Choroid plexus epithelial cell (primary cell): ENCODE data around the gene OR2V2.

ENCODE experiments used
- DNase-seq: peaks from one replicate; pipeline ENCODE4 v3.0.0-alpha.2; 2010; ENCODE audit warnings: low read depth
- H3K4me3 ChIP-seq: 2 replicates; pipeline ENCODE4 v1.5.1; 2011; ENCODE audit warnings: low read depth, mild to moderate bottlenecking, control low read depth, low read length, moderate library complexity
- CTCF ChIP-seq: conservative IDR thresholded peaks from 2 replicates; pipeline ENCODE4 v1.5.1; 2011; ENCODE audit warnings: low read depth, mild to moderate bottlenecking, control low read depth, inconsistent platforms, low read length, moderate library complexity

Gene OR2V2

GRCh38 chr5:181186986-181187499 lies 39.7 kb downstream of the OR2V2 start:
- peak overlapping the region; percentile 57 for H3K4me3 ChIP-seq

GRCh38 chr5:181187500-181188213 lies 40.3 kb downstream of the OR2V2 start:
- TF ChIP-seq CTCF = peak; percentile 46
- H3K4me3 ChIP-seq = peak overlapping the region; percentile 57
- DNase-seq = peak; percentile 84

More at GRCh38 chr5:181186986-181187499, 39.7 kb downstream of the OR2V2 start:
- TF ChIP-seq CTCF = no peak
- no peak for DNase-seq

GRCh38 chr5:181188700-181189362 lies 41.4 kb downstream of the OR2V2 start:
- peak; percentile 18 for TF ChIP-seq CTCF
- DNase-seq = peak; percentile 79

GRCh38 chr5:181189363-181189961 lies 42.1 kb downstream of the OR2V2 start:
- H3K4me3 ChIP-seq = peak overlapping the region; percentile 83
- no peak for TF ChIP-seq CTCF
- peak; percentile 50 for DNase-seq

More at GRCh38 chr5:181188700-181189362, 41.4 kb downstream of the OR2V2 start:
- peak overlapping the region; percentile 83 for H3K4me3 ChIP-seq

GRCh38 chr5:181189962-181190710 lies 42.8 kb downstream of the OR2V2 start:
- peak overlapping the region; percentile 83 for H3K4me3 ChIP-seq
- no peak for TF ChIP-seq CTCF
- no peak for DNase-seq

- TF ChIP-seq CTCF = peak; percentile 26
- peak; percentile 63 for DNase-seq
- peak overlapping the region; percentile 83 for H3K4me3 ChIP-seq
These were observed 43.5 kb downstream of the OR2V2 start for GRCh38 chr5:181190711-181191525.
